Measurements from ENCODE around the gene SPATC1L.
"Not testable (repeated sequence)": the region's sequence is repeated elsewhere in the genome, so short reads cannot be mapped to it uniquely, and the experiment has no call there.

SPATC1L gene

GRCh38 chr21:46183910-46184624 lies at the start of gene SPATC1L:
TSS of gene SPATC1L (minus strand) at chr21:46184459. CDS start at chr21:46182816, 1,643 bp downstream.
- no peak for DNase-seq (ENCODE audit: low read depth, low spot score)

GRCh38 chr21:46229923-46230260 lies 45.6 kb upstream of the SPATC1L start:
- no peak for DNase-seq (ENCODE audit: low read depth, low spot score)

GRCh38 chr21:46229133-46229922 lies 45.1 kb upstream of the SPATC1L start:
- no peak for DNase-seq (ENCODE audit: low read depth, low spot score)

GRCh38 chr21:46228345-46229051 lies 44.2 kb upstream of the SPATC1L start, which contains the start of gene LSS:
TSS of gene LSS (minus strand) at chr21:46228774. CDS start at chr21:46228745, 29 bp downstream.
- peak; percentile 95 for DNase-seq (ENCODE audit: low read depth, low spot score)

GRCh38 chr21:46227811-46228344 lies 43.6 kb upstream of the SPATC1L start:
- DNase-seq (ENCODE audit: low read depth, low spot score): no peak

GRCh38 chr21:46226920-46227599 lies 42.8 kb upstream of the SPATC1L start:
- DNase-seq (ENCODE audit: low read depth, low spot score): no peak

GRCh38 chr21:46226146-46226545 lies 41.9 kb upstream of the SPATC1L start:
- DNase-seq (ENCODE audit: low read depth, low spot score): no peak

- DNase-seq (ENCODE audit: low read depth, low spot score): not testable (repeated sequence)
Measured at GRCh38 chr21:46223661-46224060, 39.4 kb upstream of the SPATC1L start.

- no peak for DNase-seq (ENCODE audit: low read depth, low spot score)
Measured at GRCh38 chr21:46223217-46223616, 39.0 kb upstream of the SPATC1L start.

GRCh38 chr21:46222436-46223116 lies 38.3 kb upstream of the SPATC1L start:
- DNase-seq (ENCODE audit: low read depth, low spot score): no peak

- DNase-seq (ENCODE audit: low read depth, low spot score): no peak
Measured at GRCh38 chr21:46221664-46222435, 37.6 kb upstream of the SPATC1L start.

- DNase-seq (ENCODE audit: low read depth, low spot score): no peak
Measured at GRCh38 chr21:46220847-46221246, 36.6 kb upstream of the SPATC1L start.

GRCh38 chr21:46220275-46220810 lies 36.1 kb upstream of the SPATC1L start:
- DNase-seq (ENCODE audit: low read depth, low spot score): no peak

- no peak for DNase-seq (ENCODE audit: low read depth, low spot score)
Measured at GRCh38 chr21:46219591-46220239, 35.5 kb upstream of the SPATC1L start.

GRCh38 chr21:46218906-46219590 lies 34.8 kb upstream of the SPATC1L start:
- DNase-seq (ENCODE audit: low read depth, low spot score): no peak

- DNase-seq (ENCODE audit: low read depth, low spot score): no peak
Measured at GRCh38 chr21:46217511-46218196, 33.4 kb upstream of the SPATC1L start.

- no peak for DNase-seq (ENCODE audit: low read depth, low spot score)
Measured at GRCh38 chr21:46216132-46216747, 32.0 kb upstream of the SPATC1L start.
